Posterior cingulate gyrus (tissue), 11 donors: ENCODE results near the gene GRIK4.
"Not testable (repeated sequence)": the region's sequence is repeated elsewhere in the genome, so short reads cannot be mapped to it uniquely, and the experiment has no call there.

Source experiments
- DNase-seq, 10 donors: peaks; one replicate each; pipeline versions ENCODE4 v3.0.0 to v3.0.0-alpha.2; 2020 to 2021; ENCODE audit warnings: mixed read lengths in 3 of 10
- intact Hi-C: fragments of 100-400 bp; cut with DNase I; formaldehyde crosslinking; loops from one replicate; pipeline ENCODE4 v1.15.1; 2023

The GRIK4 gene

GRCh38 chr11:120597250-120598215 is 86.0 kb downstream of the GRIK4 start:
- no peak for DNase-seq
- intact Hi-C loops = no loop called here

- DNase-seq = no peak
- intact Hi-C loops = no loop called here
Observed at GRCh38 chr11:120598517-120599257, 87.1 kb downstream of the GRIK4 start.

GRCh38 chr11:120599816-120600420 is 88.4 kb downstream of the GRIK4 start:
- intact Hi-C loops = no loop called here
- DNase-seq = no peak

GRCh38 chr11:120601536-120601935 is 90.0 kb downstream of the GRIK4 start:
- no peak for DNase-seq

GRCh38 chr11:120603071-120603470 is 91.5 kb downstream of the GRIK4 start:
- no peak for DNase-seq
- intact Hi-C loops = no loop called here

More at GRCh38 chr11:120601536-120601935, 90.0 kb downstream of the GRIK4 start:
- intact Hi-C loops = no loop called here

GRCh38 chr11:120605469-120605868 is 93.9 kb downstream of the GRIK4 start:
- no peak for DNase-seq
- intact Hi-C loops = no loop called here

GRCh38 chr11:120606211-120607010 is 94.9 kb downstream of the GRIK4 start:
- intact Hi-C loops = no loop called here
- DNase-seq = no peak

- DNase-seq = no peak
- intact Hi-C loops = no loop called here
Observed at GRCh38 chr11:120608061-120608460, 96.5 kb downstream of the GRIK4 start.

GRCh38 chr11:120608760-120609211 is 97.2 kb downstream of the GRIK4 start:
- DNase-seq = no peak
- intact Hi-C loops = no loop called here

GRCh38 chr11:120610111-120610510 is 98.6 kb downstream of the GRIK4 start:
- intact Hi-C loops = no loop called here
- DNase-seq = no peak

- DNase-seq = no peak
- intact Hi-C loops = no loop called here
Observed at GRCh38 chr11:120611581-120611980, 100.0 kb downstream of the GRIK4 start.

- intact Hi-C loops = no loop called here
- DNase-seq = no peak
Observed at GRCh38 chr11:120612513-120613263, 101.1 kb downstream of the GRIK4 start.

- no peak for DNase-seq
- intact Hi-C loops = no loop called here
Observed at GRCh38 chr11:120613264-120614226, 102.0 kb downstream of the GRIK4 start.

- intact Hi-C loops = no loop called here
- no peak for DNase-seq
Observed at GRCh38 chr11:120615391-120615790, 103.8 kb downstream of the GRIK4 start.

GRCh38 chr11:120618399-120618798 is 106.9 kb downstream of the GRIK4 start:
- DNase-seq = no peak
- intact Hi-C loops = no loop called here

GRCh38 chr11:120622189-120622875 is 110.8 kb downstream of the GRIK4 start:
- DNase-seq = no peak
- intact Hi-C loops = no loop called here

- intact Hi-C loops, DNase-seq: not testable (repeated sequence)
Observed at GRCh38 chr11:120624992-120625391, 113.4 kb downstream of the GRIK4 start.

GRCh38 chr11:120625565-120625964 is 114.0 kb downstream of the GRIK4 start:
- no peak for DNase-seq
- intact Hi-C loops = no loop called here
